Measurements from ENCODE around the gene ATP1A2. TPM values are rescaled to one million over a fixed set of nuclear protein-coding genes. Genes with fewer than 3 reads are reported as not detected.
A peak's percentile ranks its signal among the peaks of the same experiment; 100 is the strongest.

Gene ATP1A2
- total RNA-seq, 1 donor from 2014 or later = not detected

- no peaks in the 10 kb centered on the region for H3K9me3 Mint-ChIP-seq
- intact Hi-C loops (cut with micrococcal nuclease) = no loop called here
- peaks cover 31% of the 10 kb centered on the region for H3K27me3 Mint-ChIP-seq
- no peak overlapping the region for H3K27ac Mint-ChIP-seq
- H3K4me1 Mint-ChIP-seq = no peaks in the 10 kb centered on the region
- DNase-seq = no peak
- no peak overlapping the region for H3K4me3 Mint-ChIP-seq
- H3K36me3 Mint-ChIP-seq (ENCODE audit: low read depth) = no peaks in the 10 kb centered on the region
Observed at GRCh38 chr1:160164121-160164520, 48.6 kb downstream of the ATP1A2 start.

GRCh38 chr1:160166166-160166868 is 50.8 kb downstream of the ATP1A2 start:
- no peaks in the 10 kb centered on the region for H3K9me3 Mint-ChIP-seq
- intact Hi-C loops (cut with micrococcal nuclease) = no loop called here
- H3K27ac Mint-ChIP-seq = no peak overlapping the region
- no peaks in the 10 kb centered on the region for H3K36me3 Mint-ChIP-seq (ENCODE audit: low read depth)
- no peak overlapping the region for H3K4me3 Mint-ChIP-seq
- peaks cover 27% of the 10 kb centered on the region for H3K27me3 Mint-ChIP-seq
- DNase-seq = no peak
- H3K4me1 Mint-ChIP-seq = peaks cover 6% of the 10 kb centered on the region

GRCh38 chr1:160167056-160167455 is 51.5 kb downstream of the ATP1A2 start:
- H3K4me1 Mint-ChIP-seq = peaks cover 6% of the 10 kb centered on the region
- H3K4me3 Mint-ChIP-seq = no peak overlapping the region
- H3K36me3 Mint-ChIP-seq (ENCODE audit: low read depth) = no peaks in the 10 kb centered on the region
- H3K27ac Mint-ChIP-seq = no peak overlapping the region
- H3K27me3 Mint-ChIP-seq = peaks cover 24% of the 10 kb centered on the region
- DNase-seq = no peak
- intact Hi-C loops (cut with micrococcal nuclease) = no loop called here
- no peaks in the 10 kb centered on the region for H3K9me3 Mint-ChIP-seq

DNA sequence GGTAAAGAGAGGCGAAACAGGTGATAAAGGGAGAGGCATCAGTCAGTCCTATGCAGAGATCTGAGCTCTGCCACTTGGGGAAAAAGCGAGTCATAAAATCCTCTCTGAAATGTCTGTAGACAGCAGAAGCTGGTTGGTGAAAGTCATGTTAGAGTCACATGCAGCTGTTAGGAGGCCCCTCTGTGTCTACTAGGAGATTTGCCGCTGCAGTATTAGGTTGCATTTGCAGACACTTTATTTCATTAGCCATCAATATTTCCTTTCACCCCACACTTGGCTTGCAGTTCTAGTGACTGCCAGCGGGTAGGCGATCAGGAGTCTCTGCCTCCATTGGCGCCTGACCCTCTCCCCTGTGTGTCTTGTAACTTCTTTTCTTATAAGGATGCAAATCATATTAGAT is 52.0 kb downstream of the ATP1A2 start:
- no peak overlapping the region for H3K4me3 Mint-ChIP-seq
- H3K36me3 Mint-ChIP-seq (ENCODE audit: low read depth) = no peaks in the 10 kb centered on the region
- H3K27ac Mint-ChIP-seq = no peak overlapping the region
- intact Hi-C loops (cut with micrococcal nuclease) = no loop called here
- H3K9me3 Mint-ChIP-seq = no peaks in the 10 kb centered on the region
- H3K4me1 Mint-ChIP-seq = peaks cover 6% of the 10 kb centered on the region
- DNase-seq = no peak
- H3K27me3 Mint-ChIP-seq = peaks cover 28% of the 10 kb centered on the region

DNA sequence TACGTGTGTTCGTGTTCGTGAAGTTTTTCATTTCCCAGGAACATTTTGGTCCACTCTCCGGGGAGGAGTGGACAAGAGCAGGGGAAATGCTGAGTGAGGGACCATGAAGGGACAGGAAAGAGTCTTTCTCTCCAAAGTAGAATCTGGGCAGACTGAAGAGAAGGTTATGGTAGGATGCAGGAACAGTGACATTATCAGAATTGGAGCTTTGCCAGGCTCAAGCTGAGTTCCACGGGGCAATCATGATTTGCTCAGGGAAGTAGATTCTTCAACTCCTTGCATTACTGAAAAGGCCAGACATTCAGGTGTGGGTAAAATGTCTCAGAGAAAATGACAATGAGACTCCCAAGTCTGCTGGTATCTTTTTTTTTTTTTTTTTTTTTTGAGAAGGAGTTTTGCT is 52.5 kb downstream of the ATP1A2 start:
- H3K27ac Mint-ChIP-seq = no peak overlapping the region
- H3K4me1 Mint-ChIP-seq = peaks cover 6% of the 10 kb centered on the region
- H3K27me3 Mint-ChIP-seq = peaks cover 32% of the 10 kb centered on the region
- intact Hi-C loops (cut with micrococcal nuclease) = no loop called here
- H3K36me3 Mint-ChIP-seq (ENCODE audit: low read depth) = no peaks in the 10 kb centered on the region
- DNase-seq = no peak
- H3K4me3 Mint-ChIP-seq = no peak overlapping the region
- H3K9me3 Mint-ChIP-seq = no peaks in the 10 kb centered on the region

- Mint-ChIP-seq H3K27ac (no peak overlapping the region), H3K27me3 (peaks cover 33% of the 10 kb centered on the region), H3K36me3 (ENCODE audit: low read depth) (no peaks in the 10 kb centered on the region), H3K4me3 (no peak overlapping the region), H3K9me3 (no peaks in the 10 kb centered on the region), H3K4me1 (peaks cover 6% of the 10 kb centered on the region)
- DNase-seq = no peak
- intact Hi-C loops (cut with micrococcal nuclease) = no loop called here
Observed at GRCh38 chr1:160168609-160169369, 53.2 kb downstream of the ATP1A2 start.

- intact Hi-C loops (cut with micrococcal nuclease) = no loop called here
- Mint-ChIP-seq H3K4me1 (peaks cover 6% of the 10 kb centered on the region), H3K36me3 (ENCODE audit: low read depth) (no peaks in the 10 kb centered on the region), H3K9me3 (no peaks in the 10 kb centered on the region), H3K27me3 (peaks cover 35% of the 10 kb centered on the region), H3K4me3 (no peak overlapping the region), H3K27ac (peak overlapping the region; percentile 6)
- no peak for DNase-seq
Observed at GRCh38 chr1:160169553-160170399, 54.2 kb downstream of the ATP1A2 start.

DNA sequence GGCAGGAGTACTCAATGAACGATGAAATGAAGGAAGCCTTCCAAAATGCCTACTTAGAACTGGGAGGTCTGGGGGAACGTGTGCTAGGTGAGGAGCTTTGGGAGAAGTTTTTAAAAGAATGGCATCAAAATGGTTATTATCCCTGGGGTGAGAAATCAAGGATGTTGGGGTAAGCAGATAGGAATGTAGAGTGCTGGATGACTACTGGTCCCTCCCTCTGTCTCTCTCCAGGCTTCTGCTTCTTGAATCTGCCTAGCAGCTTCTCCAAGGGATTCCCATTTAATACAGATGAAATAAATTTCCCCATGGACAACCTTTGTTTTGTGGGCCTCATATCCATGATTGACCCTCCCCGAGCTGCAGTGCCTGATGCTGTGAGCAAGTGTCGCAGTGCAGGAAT is 55.8 kb downstream of the ATP1A2 start:
- Mint-ChIP-seq H3K4me3 (no peak overlapping the region), H3K4me1 (peaks cover 6% of the 10 kb centered on the region), H3K27me3 (peaks cover 35% of the 10 kb centered on the region), H3K9me3 (no peaks in the 10 kb centered on the region), H3K36me3 (ENCODE audit: low read depth) (no peaks in the 10 kb centered on the region), H3K27ac (no peak overlapping the region)
- DNase-seq = no peak
- intact Hi-C loops (cut with micrococcal nuclease) = no loop called here

DNA sequence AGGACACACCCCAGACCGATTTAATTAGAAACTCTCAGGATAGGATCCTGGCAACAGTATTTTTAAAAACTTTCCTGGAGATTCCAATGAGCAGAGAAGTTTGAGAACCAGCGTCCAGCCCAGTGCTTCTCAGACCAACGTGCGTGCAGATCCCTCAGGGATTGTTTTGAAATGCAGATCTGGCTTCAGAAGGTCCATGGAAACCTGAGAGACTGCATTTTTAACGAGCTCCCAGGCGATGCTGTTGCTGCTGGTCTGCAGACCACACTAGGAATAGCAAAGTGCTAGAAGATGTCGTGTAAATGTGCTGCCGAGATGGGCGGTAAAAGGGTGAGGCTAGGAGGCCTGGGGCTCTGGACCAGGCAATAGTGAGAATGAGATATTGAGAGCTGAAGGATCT is 56.4 kb downstream of the ATP1A2 start:
- H3K27me3 Mint-ChIP-seq = peaks cover 33% of the 10 kb centered on the region
- DNase-seq = no peak
- H3K36me3 Mint-ChIP-seq (ENCODE audit: low read depth) = no peaks in the 10 kb centered on the region
- H3K4me3 Mint-ChIP-seq = no peak overlapping the region
- intact Hi-C loops (cut with micrococcal nuclease) = no loop called here
- no peak overlapping the region for H3K27ac Mint-ChIP-seq
- peaks cover 6% of the 10 kb centered on the region for H3K4me1 Mint-ChIP-seq
- H3K9me3 Mint-ChIP-seq = no peaks in the 10 kb centered on the region

DNA sequence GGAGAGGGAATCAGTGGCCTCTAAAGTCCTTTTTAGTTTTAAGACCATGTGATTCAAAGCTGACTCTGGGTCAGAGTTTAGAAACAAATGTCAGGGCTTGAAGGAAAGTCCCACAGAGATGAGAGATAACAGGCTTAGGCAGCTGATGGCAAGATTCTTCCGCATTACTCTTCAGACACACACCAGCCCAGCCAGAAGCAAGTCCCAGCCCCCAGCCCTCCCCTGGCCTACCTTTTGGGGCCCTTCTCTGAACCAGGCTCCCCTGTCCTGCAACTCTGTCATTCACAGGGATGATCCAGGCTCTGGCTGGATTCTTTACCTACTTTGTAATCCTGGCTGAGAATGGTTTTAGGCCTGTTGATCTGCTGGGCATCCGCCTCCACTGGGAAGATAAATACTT is 61.7 kb downstream of the ATP1A2 start:
- no peaks in the 10 kb centered on the region for H3K4me1 Mint-ChIP-seq
- no peaks in the 10 kb centered on the region for H3K9me3 Mint-ChIP-seq
- DNase-seq = no peak
- peaks cover 41% of the 10 kb centered on the region for H3K27me3 Mint-ChIP-seq
- H3K36me3 Mint-ChIP-seq (ENCODE audit: low read depth) = no peaks in the 10 kb centered on the region
- H3K4me3 Mint-ChIP-seq = no peak overlapping the region
- intact Hi-C loops (cut with micrococcal nuclease) = no loop called here
- no peak overlapping the region for H3K27ac Mint-ChIP-seq

DNA sequence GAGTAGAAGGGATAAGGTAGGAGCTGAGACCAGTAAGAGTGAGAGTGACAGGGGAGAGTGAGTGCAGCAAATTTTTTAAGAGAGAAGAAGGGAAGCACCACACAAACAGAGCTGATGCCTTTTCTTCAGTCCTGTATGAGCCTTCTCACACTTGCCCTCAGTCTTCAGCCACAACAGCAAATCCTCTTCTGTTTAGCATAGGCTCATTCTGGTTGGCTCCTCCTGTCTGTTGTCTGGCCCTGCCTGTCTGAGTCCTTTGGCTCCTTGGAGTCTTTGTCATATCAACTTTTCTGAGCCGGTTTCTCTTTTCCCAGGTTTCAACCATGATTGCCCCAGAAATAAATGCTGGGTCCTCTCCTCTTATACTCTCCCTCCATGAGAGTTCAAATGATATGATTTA is 62.1 kb downstream of the ATP1A2 start:
- H3K9me3 Mint-ChIP-seq = no peaks in the 10 kb centered on the region
- H3K27me3 Mint-ChIP-seq = peaks cover 38% of the 10 kb centered on the region
- intact Hi-C loops (cut with micrococcal nuclease) = no loop called here
- no peaks in the 10 kb centered on the region for H3K4me1 Mint-ChIP-seq
- no peak overlapping the region for H3K27ac Mint-ChIP-seq
- H3K36me3 Mint-ChIP-seq (ENCODE audit: low read depth) = no peaks in the 10 kb centered on the region
- H3K4me3 Mint-ChIP-seq = no peak overlapping the region
- DNase-seq = no peak

GRCh38 chr1:160178731-160179130 is 63.2 kb downstream of the ATP1A2 start:
- no peaks in the 10 kb centered on the region for H3K9me3 Mint-ChIP-seq
- intact Hi-C loops (cut with micrococcal nuclease) = no loop called here
- H3K27me3 Mint-ChIP-seq = peaks cover 34% of the 10 kb centered on the region
- no peaks in the 10 kb centered on the region for H3K4me1 Mint-ChIP-seq
- DNase-seq = no peak
- no peak overlapping the region for H3K27ac Mint-ChIP-seq
- no peak overlapping the region for H3K4me3 Mint-ChIP-seq
- H3K36me3 Mint-ChIP-seq (ENCODE audit: low read depth) = no peaks in the 10 kb centered on the region

- intact Hi-C loops (cut with micrococcal nuclease) = no loop called here
- H3K4me3 Mint-ChIP-seq = no peak overlapping the region
- DNase-seq = no peak
- H3K36me3 Mint-ChIP-seq (ENCODE audit: low read depth) = no peaks in the 10 kb centered on the region
- H3K4me1 Mint-ChIP-seq = no peaks in the 10 kb centered on the region
- H3K9me3 Mint-ChIP-seq = no peaks in the 10 kb centered on the region
- peaks cover 29% of the 10 kb centered on the region for H3K27me3 Mint-ChIP-seq
- H3K27ac Mint-ChIP-seq = no peak overlapping the region
Observed at GRCh38 chr1:160179336-160179735, 63.8 kb downstream of the ATP1A2 start.

DNA sequence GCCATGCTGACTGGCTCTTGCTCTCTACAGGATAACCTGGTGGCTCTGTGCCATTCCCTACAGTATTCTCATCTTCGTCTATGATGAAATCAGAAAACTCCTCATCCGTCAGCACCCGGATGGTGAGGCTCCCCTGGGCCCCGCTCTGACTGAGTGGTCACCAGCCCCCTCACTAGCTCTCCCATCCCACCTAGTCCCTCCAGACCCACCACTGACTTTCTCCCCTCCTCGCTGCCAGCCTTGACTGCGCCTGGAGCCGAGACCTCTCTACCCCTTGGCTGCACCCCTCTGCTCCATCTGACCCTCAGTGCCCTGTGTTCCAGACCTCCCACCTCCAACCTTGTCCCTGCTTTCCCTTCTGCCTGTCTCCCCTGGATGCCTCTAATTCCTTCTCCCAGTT is 70.7 kb downstream of the ATP1A2 start:
- no peaks in the 10 kb centered on the region for H3K9me3 Mint-ChIP-seq
- peak overlapping the region; percentile 13 for H3K27ac Mint-ChIP-seq
- H3K36me3 Mint-ChIP-seq (ENCODE audit: low read depth) = no peaks in the 10 kb centered on the region
- no peaks in the 10 kb centered on the region for H3K4me1 Mint-ChIP-seq
- no peak for DNase-seq
- peaks cover 10% of the 10 kb centered on the region for H3K27me3 Mint-ChIP-seq
- intact Hi-C loops (cut with micrococcal nuclease) = no loop called here
- H3K4me3 Mint-ChIP-seq = no peak overlapping the region
